H1 (cell line): ENCODE measurements around the gene PPFIA4. TPM values are rescaled to one million over a fixed set of nuclear protein-coding genes. Genes with fewer than 3 reads are reported as not detected.

Experiments used
- CREB1 ChIP-seq: IDR thresholded peaks from 2 replicates; pipeline ENCODE4 v1.6.1; 2012; ENCODE audit warnings: inconsistent platforms
- EP300 ChIP-seq, 2 experiments: IDR thresholded peaks; 1 replicate in 1 of 2; 2 replicates in 1 of 2; pipeline ENCODE4 v1.6.1; 2011 to 2012; ENCODE audit warnings: low read depth in 2 of 2, low read length in 2 of 2, mild to moderate bottlenecking in 2 of 2, borderline replicate concordance in 1 of 2, inconsistent platforms in 1 of 2, moderate library complexity in 1 of 2
- PHF8 ChIP-seq: fragments of 200-600 bp; sonication (generic); conservative IDR thresholded peaks from 2 replicates; pipeline ENCODE4 v1.7.1; 2012; ENCODE audit warnings: low read depth, mild to moderate bottlenecking, inconsistent platforms, low read length, moderate library complexity
- SIX5 ChIP-seq: IDR thresholded peaks from 2 replicates; pipeline ENCODE4 v1.6.1; 2011; ENCODE audit warnings: mild to moderate bottlenecking, low read depth, low read length
- SP1 ChIP-seq: IDR thresholded peaks from 2 replicates; pipeline ENCODE4 v1.6.1; 2011; ENCODE audit warnings: low read depth, low read length
- TAF1 ChIP-seq: IDR thresholded peaks from 2 replicates; pipeline ENCODE4 v1.6.1; 2011; ENCODE audit warnings: mild to moderate bottlenecking, low read depth, low read length
- TBP ChIP-seq: IDR thresholded peaks from 2 replicates; pipeline ENCODE4 v1.6.1; 2011; ENCODE audit warnings: low read depth, low read length, improper control_type of control experiment
- polyA plus RNA-seq, 7 experiments: library from polyadenylated mRNA; depleted of rRNA in 3 of 7; stranded (reverse) in 5 of 7; unstranded in 2 of 7; fragments of >200 nt in 5 of 7; fragments of 200-250 nt in 2 of 7; gene quantifications; 1 replicate in 5 of 7; 2 replicates in 1 of 7; 4 replicates in 1 of 7; pipeline versions ENCODE4 v1.2.1 to v1.2.3, GENCODE V29; 2011 to 2013; ENCODE audit warnings: missing spikeins in 2 of 7, mixed read lengths in 2 of 7
- total RNA-seq: library from RNA; stranded (reverse); fragmentation: NEBNext Ultra II Directional; extraction: Animal tissue kit (Norgen Biotek cat#: 25700); gene quantifications from 2 replicates; pipeline ENCODE4 v1.2.1, GENCODE V29; 2021
- TF ChIP-seq, protein P1 (sequence below): fragments of 300-600 bp; sonication (generic); IDR thresholded peaks from 2 replicates; pipeline ENCODE4 v1.7.1; 2012; ENCODE audit warnings: low read length, moderate library complexity, mild to moderate bottlenecking, inconsistent platforms; ENCODE audit not compliant: insufficient replicate concordance
- TF ChIP-seq, protein P2 (sequence below), 3 experiments: IDR thresholded peaks; 1 replicate in 2 of 3; 2 replicates in 1 of 3; pipeline versions ENCODE4 v1.5.1 to v1.6.1; 2011; ENCODE audit warnings: low read length in 3 of 3, mild to moderate bottlenecking in 3 of 3, inconsistent platforms in 2 of 3, low read depth in 1 of 3, moderate library complexity in 1 of 3; ENCODE audit not compliant: insufficient read depth in 1 of 3; ENCODE audit errors: control extremely low read depth in 1 of 3

PPFIA4 gene
- total and polyA plus RNA-seq, 2 of the 8 experiments (the other 6 are each of a cell fraction or from before 2014, with no cell fraction given), result 9.0 to 9.9 TPM

DNA sequence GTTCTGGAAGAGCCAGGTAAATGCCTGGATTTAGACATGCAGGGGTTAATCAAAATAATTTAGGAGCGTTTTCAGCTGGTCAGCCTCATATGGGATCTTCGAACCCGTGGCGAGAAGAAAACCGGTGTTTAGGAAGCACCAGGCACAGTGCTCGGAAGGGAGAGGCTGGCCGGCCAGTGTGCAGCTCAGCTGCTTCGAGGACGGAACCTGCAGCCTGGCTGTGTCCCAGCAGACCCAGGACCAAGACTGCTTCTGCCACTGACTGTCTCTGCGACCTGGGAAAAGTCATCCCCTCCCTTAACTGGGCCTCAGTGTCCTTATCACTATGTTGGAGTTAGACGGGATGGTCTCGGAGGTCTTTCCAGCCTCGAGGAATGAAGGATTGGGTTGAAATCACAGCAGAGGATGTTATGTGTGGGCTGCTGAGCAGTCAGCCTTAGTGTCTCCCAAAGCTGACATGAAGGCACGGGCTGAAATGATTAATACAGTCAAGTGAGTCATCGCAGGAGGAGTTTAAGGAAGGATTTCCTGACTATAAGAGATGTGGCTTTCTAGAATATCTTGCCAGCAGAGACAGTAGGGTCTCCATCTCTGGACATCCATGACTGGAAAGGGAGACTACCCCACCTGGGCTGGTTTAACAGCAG lies 20.8 kb downstream of the PPFIA4 start (continued):
- TF ChIP-seq, protein P1, sequence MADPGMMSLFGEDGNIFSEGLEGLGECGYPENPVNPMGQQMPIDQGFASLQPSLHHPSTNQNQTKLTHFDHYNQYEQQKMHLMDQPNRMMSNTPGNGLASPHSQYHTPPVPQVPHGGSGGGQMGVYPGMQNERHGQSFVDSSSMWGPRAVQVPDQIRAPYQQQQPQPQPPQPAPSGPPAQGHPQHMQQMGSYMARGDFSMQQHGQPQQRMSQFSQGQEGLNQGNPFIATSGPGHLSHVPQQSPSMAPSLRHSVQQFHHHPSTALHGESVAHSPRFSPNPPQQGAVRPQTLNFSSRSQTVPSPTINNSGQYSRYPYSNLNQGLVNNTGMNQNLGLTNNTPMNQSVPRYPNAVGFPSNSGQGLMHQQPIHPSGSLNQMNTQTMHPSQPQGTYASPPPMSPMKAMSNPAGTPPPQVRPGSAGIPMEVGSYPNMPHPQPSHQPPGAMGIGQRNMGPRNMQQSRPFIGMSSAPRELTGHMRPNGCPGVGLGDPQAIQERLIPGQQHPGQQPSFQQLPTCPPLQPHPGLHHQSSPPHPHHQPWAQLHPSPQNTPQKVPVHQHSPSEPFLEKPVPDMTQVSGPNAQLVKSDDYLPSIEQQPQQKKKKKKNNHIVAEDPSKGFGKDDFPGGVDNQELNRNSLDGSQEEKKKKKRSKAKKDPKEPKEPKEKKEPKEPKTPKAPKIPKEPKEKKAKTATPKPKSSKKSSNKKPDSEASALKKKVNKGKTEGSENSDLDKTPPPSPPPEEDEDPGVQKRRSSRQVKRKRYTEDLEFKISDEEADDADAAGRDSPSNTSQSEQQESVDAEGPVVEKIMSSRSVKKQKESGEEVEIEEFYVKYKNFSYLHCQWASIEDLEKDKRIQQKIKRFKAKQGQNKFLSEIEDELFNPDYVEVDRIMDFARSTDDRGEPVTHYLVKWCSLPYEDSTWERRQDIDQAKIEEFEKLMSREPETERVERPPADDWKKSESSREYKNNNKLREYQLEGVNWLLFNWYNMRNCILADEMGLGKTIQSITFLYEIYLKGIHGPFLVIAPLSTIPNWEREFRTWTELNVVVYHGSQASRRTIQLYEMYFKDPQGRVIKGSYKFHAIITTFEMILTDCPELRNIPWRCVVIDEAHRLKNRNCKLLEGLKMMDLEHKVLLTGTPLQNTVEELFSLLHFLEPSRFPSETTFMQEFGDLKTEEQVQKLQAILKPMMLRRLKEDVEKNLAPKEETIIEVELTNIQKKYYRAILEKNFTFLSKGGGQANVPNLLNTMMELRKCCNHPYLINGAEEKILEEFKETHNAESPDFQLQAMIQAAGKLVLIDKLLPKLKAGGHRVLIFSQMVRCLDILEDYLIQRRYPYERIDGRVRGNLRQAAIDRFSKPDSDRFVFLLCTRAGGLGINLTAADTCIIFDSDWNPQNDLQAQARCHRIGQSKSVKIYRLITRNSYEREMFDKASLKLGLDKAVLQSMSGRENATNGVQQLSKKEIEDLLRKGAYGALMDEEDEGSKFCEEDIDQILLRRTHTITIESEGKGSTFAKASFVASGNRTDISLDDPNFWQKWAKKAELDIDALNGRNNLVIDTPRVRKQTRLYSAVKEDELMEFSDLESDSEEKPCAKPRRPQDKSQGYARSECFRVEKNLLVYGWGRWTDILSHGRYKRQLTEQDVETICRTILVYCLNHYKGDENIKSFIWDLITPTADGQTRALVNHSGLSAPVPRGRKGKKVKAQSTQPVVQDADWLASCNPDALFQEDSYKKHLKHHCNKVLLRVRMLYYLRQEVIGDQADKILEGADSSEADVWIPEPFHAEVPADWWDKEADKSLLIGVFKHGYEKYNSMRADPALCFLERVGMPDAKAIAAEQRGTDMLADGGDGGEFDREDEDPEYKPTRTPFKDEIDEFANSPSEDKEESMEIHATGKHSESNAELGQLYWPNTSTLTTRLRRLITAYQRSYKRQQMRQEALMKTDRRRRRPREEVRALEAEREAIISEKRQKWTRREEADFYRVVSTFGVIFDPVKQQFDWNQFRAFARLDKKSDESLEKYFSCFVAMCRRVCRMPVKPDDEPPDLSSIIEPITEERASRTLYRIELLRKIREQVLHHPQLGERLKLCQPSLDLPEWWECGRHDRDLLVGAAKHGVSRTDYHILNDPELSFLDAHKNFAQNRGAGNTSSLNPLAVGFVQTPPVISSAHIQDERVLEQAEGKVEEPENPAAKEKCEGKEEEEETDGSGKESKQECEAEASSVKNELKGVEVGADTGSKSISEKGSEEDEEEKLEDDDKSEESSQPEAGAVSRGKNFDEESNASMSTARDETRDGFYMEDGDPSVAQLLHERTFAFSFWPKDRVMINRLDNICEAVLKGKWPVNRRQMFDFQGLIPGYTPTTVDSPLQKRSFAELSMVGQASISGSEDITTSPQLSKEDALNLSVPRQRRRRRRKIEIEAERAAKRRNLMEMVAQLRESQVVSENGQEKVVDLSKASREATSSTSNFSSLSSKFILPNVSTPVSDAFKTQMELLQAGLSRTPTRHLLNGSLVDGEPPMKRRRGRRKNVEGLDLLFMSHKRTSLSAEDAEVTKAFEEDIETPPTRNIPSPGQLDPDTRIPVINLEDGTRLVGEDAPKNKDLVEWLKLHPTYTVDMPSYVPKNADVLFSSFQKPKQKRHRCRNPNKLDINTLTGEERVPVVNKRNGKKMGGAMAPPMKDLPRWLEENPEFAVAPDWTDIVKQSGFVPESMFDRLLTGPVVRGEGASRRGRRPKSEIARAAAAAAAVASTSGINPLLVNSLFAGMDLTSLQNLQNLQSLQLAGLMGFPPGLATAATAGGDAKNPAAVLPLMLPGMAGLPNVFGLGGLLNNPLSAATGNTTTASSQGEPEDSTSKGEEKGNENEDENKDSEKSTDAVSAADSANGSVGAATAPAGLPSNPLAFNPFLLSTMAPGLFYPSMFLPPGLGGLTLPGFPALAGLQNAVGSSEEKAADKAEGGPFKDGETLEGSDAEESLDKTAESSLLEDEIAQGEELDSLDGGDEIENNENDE, result no peak
- no peak for TF ChIP-seq TAF1
- TF ChIP-seq CREB1, result no peak
- no peak for TF ChIP-seq SIX5
- TF ChIP-seq SP1, result no peak
- no peak for TF ChIP-seq TBP
- no peak for TF ChIP-seq PHF8
- TF ChIP-seq EP300 (IDR thresholded peaks at IDR 0.05; ENCODE audit: borderline replicate concordance in 1 of 2, low read depth in 2 of 2, low read length in 2 of 2), result no peak
- TF ChIP-seq, protein P2, sequence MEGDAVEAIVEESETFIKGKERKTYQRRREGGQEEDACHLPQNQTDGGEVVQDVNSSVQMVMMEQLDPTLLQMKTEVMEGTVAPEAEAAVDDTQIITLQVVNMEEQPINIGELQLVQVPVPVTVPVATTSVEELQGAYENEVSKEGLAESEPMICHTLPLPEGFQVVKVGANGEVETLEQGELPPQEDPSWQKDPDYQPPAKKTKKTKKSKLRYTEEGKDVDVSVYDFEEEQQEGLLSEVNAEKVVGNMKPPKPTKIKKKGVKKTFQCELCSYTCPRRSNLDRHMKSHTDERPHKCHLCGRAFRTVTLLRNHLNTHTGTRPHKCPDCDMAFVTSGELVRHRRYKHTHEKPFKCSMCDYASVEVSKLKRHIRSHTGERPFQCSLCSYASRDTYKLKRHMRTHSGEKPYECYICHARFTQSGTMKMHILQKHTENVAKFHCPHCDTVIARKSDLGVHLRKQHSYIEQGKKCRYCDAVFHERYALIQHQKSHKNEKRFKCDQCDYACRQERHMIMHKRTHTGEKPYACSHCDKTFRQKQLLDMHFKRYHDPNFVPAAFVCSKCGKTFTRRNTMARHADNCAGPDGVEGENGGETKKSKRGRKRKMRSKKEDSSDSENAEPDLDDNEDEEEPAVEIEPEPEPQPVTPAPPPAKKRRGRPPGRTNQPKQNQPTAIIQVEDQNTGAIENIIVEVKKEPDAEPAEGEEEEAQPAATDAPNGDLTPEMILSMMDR (IDR thresholded peaks at IDR 0.05; ENCODE audit: control extremely low read depth in 1 of 3, insufficient read depth in 1 of 3, low read depth in 1 of 3, low read length in 3 of 3), result no peak
